Testis (tissue), 2 donors: ENCODE data around the gene AR.

Experiments used
- CTCF ChIP-seq, 3 experiments: fragments of 450-650 bp in 2 of 3; fragments of 200-600 bp in 1 of 3; sonication (generic) in 1 of 3; IDR thresholded peaks; one replicate each; pipeline ENCODE4 v1.5.1; 2016 to 2019; ENCODE audit warnings: antibody characterized with exemption in 3 of 3, mild to moderate bottlenecking in 2 of 3, moderate library complexity in 1 of 3
- POLR2A ChIP-seq: fragments of 450-650 bp; IDR thresholded peaks from one replicate; pipeline ENCODE4 v1.6.1; 2017; ENCODE audit warnings: antibody characterized with exemption, mild to moderate bottlenecking, moderate library complexity

- TF ChIP-seq POLR2A (no peak), CTCF (IDR thresholded peaks at IDR 0.05) (no peak)
These were observed 215.2 kb downstream of the AR start for GRCh38 chrX:67759018-67759417.
